HEK293 (cell line): ENCODE measurements around the gene ADH4.
A peak's percentile ranks its signal among the peaks of the same experiment; 100 is the strongest.
"Not testable (repeated sequence)": the region's sequence is repeated elsewhere in the genome, so short reads cannot be mapped to it uniquely, and the experiment has no call there.

Experiments used
- CTCF ChIA-PET: fragments of 350-600 bp; formaldehyde crosslinking; extraction: SDS; loops from one replicate; lab custom pipeline; 2021; ENCODE audit warnings: antibody characterized with exemption; lab: Yijun Ruan, JAX
- POLR2A ChIA-PET: fragments of 300-600 bp; formaldehyde crosslinking; extraction: SDS; loops from one replicate; lab custom pipeline; 2020; ENCODE audit warnings: antibody characterized with exemption, inconsistent platforms; lab: Yijun Ruan, JAX
- H3K27ac ChIP-seq: fragments of 200-500 bp; sonication (Bioruptor generic); 2 replicates; pipeline ENCODE4 v1.5.1; 2014; ENCODE audit warnings: low read depth, low read length, control low read depth, inconsistent platforms; ENCODE audit errors: extremely low read depth
- H3K36me3 ChIP-seq, 2 experiments: fragments of 200-500 bp in 1 of 2; sonication (Bioruptor generic) in 1 of 2; 1 replicate in 1 of 2; 2 replicates in 1 of 2; pipeline ENCODE4 v1.5.1; 2014 to 2017; ENCODE audit warnings: inconsistent platforms in 2 of 2, low read length in 2 of 2; ENCODE audit not compliant: control insufficient read depth in 2 of 2, insufficient read depth in 1 of 2
- H3K4me1 ChIP-seq: fragments of 200-500 bp; sonication (Bioruptor generic); 2 replicates; pipeline ENCODE4 v1.5.1; 2014; ENCODE audit warnings: mild to moderate bottlenecking, low read length, inconsistent platforms; ENCODE audit not compliant: control insufficient read depth, insufficient read depth
- H3K4me3 ChIP-seq: 2 replicates; pipeline ENCODE4 v1.5.1; 2011; ENCODE audit warnings: low read depth, mild to moderate bottlenecking, control low read depth, low read length, moderate library complexity
- H3K9me3 ChIP-seq: fragments of 200-500 bp; sonication (Bioruptor generic); 2 replicates; pipeline ENCODE4 v1.5.1; 2014; ENCODE audit warnings: low read depth, low read length, inconsistent platforms; ENCODE audit not compliant: control insufficient read depth, insufficient read depth
- BCL11B ChIP-seq: fragments of 450-650 bp; formaldehyde crosslinking; IDR thresholded peaks from 2 replicates; pipeline ENCODE4 v1.5.1; 2016; ENCODE audit warnings: low read depth, missing biosample characterization, missing genetic modification characterization
- GLIS1 ChIP-seq: fragments of 450-650 bp; formaldehyde crosslinking; IDR thresholded peaks from 2 replicates; pipeline ENCODE4 v1.5.1; 2016; ENCODE audit warnings: missing biosample characterization, missing genetic modification characterization
- OVOL3 ChIP-seq: fragments of 450-650 bp; formaldehyde crosslinking; IDR thresholded peaks from 2 replicates; pipeline ENCODE4 v1.5.1; 2016; ENCODE audit warnings: missing biosample characterization, missing genetic modification characterization
- PATZ1 ChIP-seq: fragments of 450-650 bp; formaldehyde crosslinking; IDR thresholded peaks from 2 replicates; pipeline ENCODE4 v1.5.1; 2016; ENCODE audit warnings: missing biosample characterization, missing genetic modification characterization
- PBX3 ChIP-seq: sonication (generic); formaldehyde crosslinking; IDR thresholded peaks from 2 replicates; pipeline ENCODE4 v1.8.1; 2022; ENCODE audit warnings: mild to moderate bottlenecking, moderate library complexity, missing genetic modification reagents
- ZBTB21 ChIP-seq: fragments of 450-650 bp; formaldehyde crosslinking; IDR thresholded peaks from 2 replicates; pipeline ENCODE4 v1.5.1; 2017; ENCODE audit warnings: missing biosample characterization, missing genetic modification characterization
- ZBTB8A ChIP-seq: fragments of 450-650 bp; formaldehyde crosslinking; IDR thresholded peaks from 2 replicates; pipeline ENCODE4 v1.5.1; 2016; ENCODE audit warnings: missing biosample characterization, missing genetic modification characterization
- ZNF148 ChIP-seq: fragments of 450-650 bp; formaldehyde crosslinking; IDR thresholded peaks from 2 replicates; pipeline ENCODE4 v1.5.0; 2017; ENCODE audit warnings: missing biosample characterization, missing genetic modification characterization, borderline replicate concordance
- ZNF221 ChIP-seq: fragments of 450-650 bp; formaldehyde crosslinking; IDR thresholded peaks from 2 replicates; pipeline ENCODE4 v1.5.1; 2017; ENCODE audit warnings: missing biosample characterization, missing genetic modification characterization, borderline replicate concordance
- ZNF248 ChIP-seq: fragments of 450-650 bp; formaldehyde crosslinking; IDR thresholded peaks from 2 replicates; pipeline ENCODE4 v1.5.1; 2017; ENCODE audit warnings: missing biosample characterization, missing genetic modification characterization
- ZNF530 ChIP-seq: fragments of 450-650 bp; formaldehyde crosslinking; IDR thresholded peaks from 2 replicates; pipeline ENCODE4 v1.5.1; 2016; ENCODE audit warnings: low read depth, missing biosample characterization, missing genetic modification characterization
- ZNF549 ChIP-seq: fragments of 450-650 bp; IDR thresholded peaks from 2 replicates; pipeline ENCODE4 v1.5.1; 2018; ENCODE audit warnings: missing biosample characterization, missing genetic modification characterization, mild to moderate bottlenecking, inconsistent platforms, moderate library complexity
- ZNF560 ChIP-seq: fragments of 450-650 bp; formaldehyde crosslinking; IDR thresholded peaks from 2 replicates; pipeline ENCODE4 v1.5.1; 2017; ENCODE audit warnings: missing biosample characterization, missing genetic modification characterization, borderline replicate concordance
- ZNF585B ChIP-seq: fragments of 450-650 bp; formaldehyde crosslinking; IDR thresholded peaks from 2 replicates; pipeline ENCODE4 v1.5.1; 2016; ENCODE audit warnings: missing biosample characterization, missing genetic modification characterization
- ZNF658 ChIP-seq: fragments of 450-650 bp; formaldehyde crosslinking; IDR thresholded peaks from 2 replicates; pipeline ENCODE4; 2016; ENCODE audit warnings: missing biosample characterization, missing genetic modification characterization
- ZNF701 ChIP-seq: fragments of 450-650 bp; formaldehyde crosslinking; IDR thresholded peaks from 2 replicates; pipeline ENCODE4 v1.5.1; 2016; ENCODE audit warnings: missing biosample characterization, missing genetic modification characterization
- ZNF830 ChIP-seq: fragments of 450-650 bp; IDR thresholded peaks from 2 replicates; pipeline ENCODE4 v1.5.0; 2018; ENCODE audit warnings: missing biosample characterization, missing genetic modification characterization, low read depth, mild to moderate bottlenecking, moderate library complexity
- TF ChIP-seq, protein P1 (sequence below): fragments of 450-650 bp; formaldehyde crosslinking; IDR thresholded peaks from 2 replicates; pipeline ENCODE4 v1.5.1; 2016; ENCODE audit warnings: missing biosample characterization, missing genetic modification characterization
- TF ChIP-seq, protein P2 (sequence below): fragments of 450-650 bp; IDR thresholded peaks from 2 replicates; pipeline ENCODE4 v1.5.1; 2018; ENCODE audit warnings: missing biosample characterization, mild to moderate bottlenecking, missing genetic modification characterization

The ADH4 gene

DNA sequence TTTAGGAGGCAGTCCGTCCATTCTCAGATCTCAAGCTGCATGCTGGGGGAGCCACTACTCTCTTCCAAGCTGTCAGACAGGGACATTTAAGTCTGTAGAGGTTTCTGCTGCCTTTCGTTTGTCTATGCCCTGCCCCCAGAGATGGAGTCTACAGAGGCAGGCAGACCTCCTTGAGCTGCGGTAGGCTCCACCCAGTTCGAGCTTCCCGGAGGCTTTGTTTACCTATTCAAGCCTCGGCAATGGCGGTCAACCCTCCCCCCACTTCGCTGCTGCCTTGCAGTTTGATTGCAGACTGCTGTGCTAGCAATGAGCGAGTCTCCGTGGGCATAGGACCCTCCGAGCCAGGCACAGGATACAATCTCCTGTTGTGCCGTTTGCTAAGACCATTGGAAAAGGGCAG, 44.8 kb downstream of the ADH4 start:
- ChIA-PET POLR2A (no interaction called here), CTCF (no interaction called here)
- H3K4me3 ChIP-seq: no peak overlapping the region
- no peaks in the 10 kb centered on the region for H3K4me1 ChIP-seq
- H3K9me3 ChIP-seq: no peaks in the 10 kb centered on the region
- TF ChIP-seq ZNF658 (tag by site-specific recombination) (no peak), OVOL3 (no peak), ZNF701 (tag by site-specific recombination) (no peak), ZNF221 (no peak), ZNF248 (tag by site-specific recombination) (no peak)
- TF ChIP-seq, protein P1, sequence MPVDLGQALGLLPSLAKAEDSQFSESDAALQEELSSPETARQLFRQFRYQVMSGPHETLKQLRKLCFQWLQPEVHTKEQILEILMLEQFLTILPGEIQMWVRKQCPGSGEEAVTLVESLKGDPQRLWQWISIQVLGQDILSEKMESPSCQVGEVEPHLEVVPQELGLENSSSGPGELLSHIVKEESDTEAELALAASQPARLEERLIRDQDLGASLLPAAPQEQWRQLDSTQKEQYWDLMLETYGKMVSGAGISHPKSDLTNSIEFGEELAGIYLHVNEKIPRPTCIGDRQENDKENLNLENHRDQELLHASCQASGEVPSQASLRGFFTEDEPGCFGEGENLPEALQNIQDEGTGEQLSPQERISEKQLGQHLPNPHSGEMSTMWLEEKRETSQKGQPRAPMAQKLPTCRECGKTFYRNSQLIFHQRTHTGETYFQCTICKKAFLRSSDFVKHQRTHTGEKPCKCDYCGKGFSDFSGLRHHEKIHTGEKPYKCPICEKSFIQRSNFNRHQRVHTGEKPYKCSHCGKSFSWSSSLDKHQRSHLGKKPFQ (tag by site-specific recombination): no peak
- no peaks in the 10 kb centered on the region for H3K36me3 ChIP-seq
- no peak overlapping the region for H3K27ac ChIP-seq

- CTCF ChIA-PET, H3K4me3 ChIP-seq, POLR2A ChIA-PET, H3K27ac ChIP-seq, H3K4me1 ChIP-seq, H3K36me3 ChIP-seq, H3K9me3 ChIP-seq: not testable (repeated sequence)
These were observed 52.3 kb downstream of the ADH4 start for GRCh38 chr4:99091841-99092240.

DNA sequence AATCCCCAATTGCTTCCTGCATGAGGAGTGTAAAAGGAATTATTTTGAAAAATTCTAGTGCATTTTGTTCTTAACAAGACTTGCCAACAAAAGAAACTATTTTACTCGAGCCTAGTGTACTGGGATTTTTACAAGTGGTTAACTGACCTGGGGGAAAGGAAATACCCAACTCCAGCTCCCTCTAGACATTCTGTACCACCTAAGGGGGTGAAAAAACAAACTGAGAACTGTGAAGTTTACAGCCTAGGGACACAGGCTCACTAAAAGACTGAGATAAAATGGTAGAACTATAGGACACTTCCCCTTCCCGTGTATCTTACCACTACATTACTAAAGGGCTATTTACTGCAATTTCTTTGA, 52.9 kb downstream of the ADH4 start:
- no peak overlapping the region for H3K4me3 ChIP-seq
- H3K4me1 ChIP-seq: no peaks in the 10 kb centered on the region
- no peaks in the 10 kb centered on the region for H3K36me3 ChIP-seq
- H3K9me3 ChIP-seq: no peaks in the 10 kb centered on the region
- no peak overlapping the region for H3K27ac ChIP-seq
- ChIA-PET CTCF (interaction anchor here (0.6 to 0.7 kb wide), 2 partner anchors 36 to 946 kb away, joined by 3 to 5 read pairs; no protein-coding TSS in a partner anchor), POLR2A (no interaction called here)
- no peak for TF ChIP-seq ZNF530
- TF ChIP-seq BCL11B (tag by site-specific recombination): no peak
- TF ChIP-seq ZNF549 (tag by site-specific recombination): no peak
- no peak for TF ChIP-seq ZBTB21 (tag by site-specific recombination)
- no peak for TF ChIP-seq PBX3 (CRISPR knock-in tag)
- TF ChIP-seq GLIS1: 0 out of 2 replicates have a peak, but pooled peaks have one; percentile 22
- TF ChIP-seq ZNF830 (tag by site-specific recombination): no peak

- Histone ChIP-seq H3K4me3 (no peak overlapping the region), H3K4me1 (no peaks in the 10 kb centered on the region), H3K27ac (no peak overlapping the region), H3K36me3 (peaks cover 0 to 1% of the 10 kb centered on the region in 2 experiments; a peak in 1 of 3 replicates), H3K9me3 (no peaks in the 10 kb centered on the region)
- ChIA-PET POLR2A (no interaction called here), CTCF (interaction anchor here (0.6 to 0.7 kb wide), 2 partner anchors 37 to 947 kb away, joined by 3 to 5 read pairs; no protein-coding TSS in a partner anchor)
- TF ChIP-seq ZNF585B (tag by site-specific recombination) (no peak), ZBTB8A (tag by site-specific recombination) (no peak), ZNF148 (tag by site-specific recombination) (no peak), PATZ1 (tag by site-specific recombination) (no peak), ZNF560 (no peak)
- TF ChIP-seq, protein P2, sequence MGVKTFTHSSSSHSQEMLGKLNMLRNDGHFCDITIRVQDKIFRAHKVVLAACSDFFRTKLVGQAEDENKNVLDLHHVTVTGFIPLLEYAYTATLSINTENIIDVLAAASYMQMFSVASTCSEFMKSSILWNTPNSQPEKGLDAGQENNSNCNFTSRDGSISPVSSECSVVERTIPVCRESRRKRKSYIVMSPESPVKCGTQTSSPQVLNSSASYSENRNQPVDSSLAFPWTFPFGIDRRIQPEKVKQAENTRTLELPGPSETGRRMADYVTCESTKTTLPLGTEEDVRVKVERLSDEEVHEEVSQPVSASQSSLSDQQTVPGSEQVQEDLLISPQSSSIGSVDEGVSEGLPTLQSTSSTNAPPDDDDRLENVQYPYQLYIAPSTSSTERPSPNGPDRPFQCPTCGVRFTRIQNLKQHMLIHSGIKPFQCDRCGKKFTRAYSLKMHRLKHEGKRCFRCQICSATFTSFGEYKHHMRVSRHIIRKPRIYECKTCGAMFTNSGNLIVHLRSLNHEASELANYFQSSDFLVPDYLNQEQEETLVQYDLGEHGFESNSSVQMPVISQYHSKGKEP (tag by site-specific recombination): no peak
These were observed 53.4 kb downstream of the ADH4 start for GRCh38 chr4:99090481-99091215.
